IMR-90 (cell line): ENCODE results near the gene FOXN3. TPM values are rescaled to one million over a fixed set of nuclear protein-coding genes. Genes with fewer than 3 reads are reported as not detected.

ENCODE experiments used
- CEBPB ChIP-seq: IDR thresholded peaks from 2 replicates; pipeline ENCODE4 v1.6.1; 2012; ENCODE audit warnings: low read depth, low read length, improper control_type of control experiment
- CHD1 ChIP-seq: IDR thresholded peaks from 2 replicates; pipeline ENCODE4 v1.6.1; 2012; ENCODE audit warnings: low read depth, low read length, improper control_type of control experiment
- MAFK ChIP-seq: IDR thresholded peaks from 2 replicates; pipeline ENCODE4 v1.6.1; 2012; ENCODE audit warnings: low read depth, low read length, improper control_type of control experiment
- NFE2L2 ChIP-seq: fragments of 150-350 bp; IDR thresholded peaks from 2 replicates; pipeline ENCODE4 v1.6.1; 2016; ENCODE audit warnings: low read depth, mild to moderate bottlenecking, low read length
- RCOR1 ChIP-seq: IDR thresholded peaks from 2 replicates; pipeline ENCODE4 v1.6.1; 2012; ENCODE audit warnings: mild to moderate bottlenecking, low read length, improper control_type of control experiment; ENCODE audit not compliant: insufficient replicate concordance
- SMC3 ChIP-seq: fragments of 150-350 bp; IDR thresholded peaks from 2 replicates; pipeline ENCODE4 v1.6.1; 2016; ENCODE audit warnings: low read depth, mild to moderate bottlenecking, antibody characterized with exemption, low read length, moderate library complexity
- polyA plus RNA-seq, 3 experiments: library from polyadenylated mRNA; depleted of rRNA; stranded (reverse); fragments of >200 nt; gene quantifications; 2 replicates each; pipeline ENCODE4 v1.2.3, GENCODE V29; 2012; ENCODE audit warnings: low replicate concordance in 1 of 3
- total RNA-seq: library from RNA; depleted of rRNA; stranded (reverse); fragments of >200 nt; gene quantifications from 2 replicates; pipeline ENCODE4 v1.2.3, GENCODE V29; 2012
- TF ChIP-seq, protein P1 (sequence below): fragments of 150-350 bp; IDR thresholded peaks from 2 replicates; pipeline ENCODE4 v1.6.1; 2016; ENCODE audit warnings: low read depth, mild to moderate bottlenecking, low read length, moderate library complexity, borderline replicate concordance

The FOXN3 gene
- total and polyA plus RNA-seq, 2 of the 4 experiments (the other 2 are of a cell fraction), result 22.6 to 33.7 TPM

GRCh38 chr14:89435892-89436656 is 19.0 kb upstream of the FOXN3 start (continued):
- TF ChIP-seq, protein P1, sequence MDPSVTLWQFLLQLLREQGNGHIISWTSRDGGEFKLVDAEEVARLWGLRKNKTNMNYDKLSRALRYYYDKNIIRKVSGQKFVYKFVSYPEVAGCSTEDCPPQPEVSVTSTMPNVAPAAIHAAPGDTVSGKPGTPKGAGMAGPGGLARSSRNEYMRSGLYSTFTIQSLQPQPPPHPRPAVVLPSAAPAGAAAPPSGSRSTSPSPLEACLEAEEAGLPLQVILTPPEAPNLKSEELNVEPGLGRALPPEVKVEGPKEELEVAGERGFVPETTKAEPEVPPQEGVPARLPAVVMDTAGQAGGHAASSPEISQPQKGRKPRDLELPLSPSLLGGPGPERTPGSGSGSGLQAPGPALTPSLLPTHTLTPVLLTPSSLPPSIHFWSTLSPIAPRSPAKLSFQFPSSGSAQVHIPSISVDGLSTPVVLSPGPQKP, result no peak
- TF ChIP-seq CHD1 (no peak), CEBPB (no peak), NFE2L2 (no peak), SMC3 (no peak), MAFK (no peak), RCOR1 (no peak)
